Measurements from ENCODE around the gene ACTR6. TPM values are rescaled to one million over a fixed set of nuclear protein-coding genes. Genes with fewer than 3 reads are reported as not detected.
"Not testable (repeated sequence)": the region's sequence is repeated elsewhere in the genome, so short reads cannot be mapped to it uniquely, and the experiment has no call there.

The ACTR6 gene
- total RNA-seq, 2 experiments from 2014 or later = 21.3 to 21.8 TPM

- Histone ChIP-seq H3K4me1 (ENCODE audit: insufficient read depth, low read length) (no peaks in the 10 kb centered on the region), H3K27ac (ENCODE audit: low read depth in 1 of 2, low read length in 2 of 2) (no peak overlapping the region), H3K27me3 (ENCODE audit: control insufficient read depth in 1 of 2, insufficient read depth in 2 of 2, low read length in 2 of 2) (no peaks in the 10 kb centered on the region), H3K36me3 (ENCODE audit: insufficient read depth, low read length) (peaks cover 83% of the 10 kb centered on the region), H3K9me3 (ENCODE audit: control insufficient read depth in 1 of 2, insufficient read depth in 1 of 2, low read length in 2 of 2) (no peaks in the 10 kb centered on the region), H3K4me3 (ENCODE audit: low read length) (no peak overlapping the region)
- no peaks in the 10 kb centered on the region for H3K4me1 Mint-ChIP-seq (ENCODE audit: low read depth)
- H3K9me3 Mint-ChIP-seq = no peaks in the 10 kb centered on the region
- DNase-seq (no peak), ATAC-seq (ENCODE audit: poor library complexity) (no peak)
- H3K27me3 Mint-ChIP-seq = no peaks in the 10 kb centered on the region
- POLR2A ChIA-PET = no interaction called here
- TF ChIP-seq CTCF (IDR thresholded peaks at IDR 0.05) = no peak
- intact Hi-C loops (cut with DNase I, micrococcal nuclease) = no loop called here
- CTCF ChIA-PET = no interaction called here
- H3K27ac Mint-ChIP-seq = no peak overlapping the region
- no peak overlapping the region for H3K4me3 Mint-ChIP-seq
- peaks cover 89% of the 10 kb centered on the region for H3K36me3 Mint-ChIP-seq (ENCODE audit: low read depth)
These were observed 15.7 kb downstream of the ACTR6 start for GRCh38 chr12:100216337-100216736.

GRCh38 chr12:100219328-100220109, 18.9 kb downstream of the ACTR6 start:
- CTCF ChIA-PET = no interaction called here
- Histone ChIP-seq H3K9me3 (ENCODE audit: control insufficient read depth in 1 of 2, insufficient read depth in 1 of 2, low read length in 2 of 2) (no peaks in the 10 kb centered on the region), H3K36me3 (ENCODE audit: insufficient read depth, low read length) (peaks cover 78% of the 10 kb centered on the region), H3K27me3 (ENCODE audit: control insufficient read depth in 1 of 2, insufficient read depth in 2 of 2, low read length in 2 of 2) (no peaks in the 10 kb centered on the region), H3K27ac (ENCODE audit: low read depth in 1 of 2, low read length in 2 of 2) (no peak overlapping the region), H3K4me3 (ENCODE audit: low read length) (no peak overlapping the region), H3K4me1 (ENCODE audit: insufficient read depth, low read length) (no peaks in the 10 kb centered on the region)
- no peaks in the 10 kb centered on the region for H3K9me3 Mint-ChIP-seq
- DNase-seq (no peak), ATAC-seq (ENCODE audit: poor library complexity) (no peak)
- no peaks in the 10 kb centered on the region for H3K27me3 Mint-ChIP-seq
- intact Hi-C loops (cut with DNase I, micrococcal nuclease) = no loop called here
- H3K4me3 Mint-ChIP-seq = no peak overlapping the region
- POLR2A ChIA-PET = no interaction called here
- TF ChIP-seq CTCF (IDR thresholded peaks at IDR 0.05) = no peak
- H3K36me3 Mint-ChIP-seq (ENCODE audit: low read depth) = peaks cover 82% of the 10 kb centered on the region
- H3K4me1 Mint-ChIP-seq (ENCODE audit: low read depth) = no peaks in the 10 kb centered on the region
- H3K27ac Mint-ChIP-seq = no peak overlapping the region

GRCh38 chr12:100221523-100221922, 20.9 kb downstream of the ACTR6 start:
- intact Hi-C loops (cut with DNase I, micrococcal nuclease) = no loop called here
- Histone ChIP-seq H3K4me3 (ENCODE audit: low read length) (no peak overlapping the region), H3K27ac (ENCODE audit: low read depth in 1 of 2, low read length in 2 of 2) (no peak overlapping the region), H3K27me3 (ENCODE audit: control insufficient read depth in 1 of 2, insufficient read depth in 2 of 2, low read length in 2 of 2) (no peaks in the 10 kb centered on the region), H3K4me1 (ENCODE audit: insufficient read depth, low read length) (no peaks in the 10 kb centered on the region), H3K9me3 (ENCODE audit: control insufficient read depth in 1 of 2, insufficient read depth in 1 of 2, low read length in 2 of 2) (no peaks in the 10 kb centered on the region), H3K36me3 (ENCODE audit: insufficient read depth, low read length) (peaks cover 71% of the 10 kb centered on the region)
- ChIA-PET POLR2A (no interaction called here), CTCF (interaction anchor here (0.9 to 1.2 kb wide), 2 partner anchors 11 to 67 kb away, joined by 3 to 4 read pairs; no protein-coding TSS in a partner anchor)
- peaks cover 82% of the 10 kb centered on the region for H3K36me3 Mint-ChIP-seq (ENCODE audit: low read depth)
- ATAC-seq (ENCODE audit: poor library complexity) (no peak), DNase-seq (no peak)
- H3K4me3 Mint-ChIP-seq = no peak overlapping the region
- H3K4me1 Mint-ChIP-seq (ENCODE audit: low read depth) = no peaks in the 10 kb centered on the region
- no peak for TF ChIP-seq CTCF (IDR thresholded peaks at IDR 0.05)
- no peak overlapping the region for H3K27ac Mint-ChIP-seq
- no peaks in the 10 kb centered on the region for H3K27me3 Mint-ChIP-seq
- H3K9me3 Mint-ChIP-seq = no peaks in the 10 kb centered on the region

- H3K9me3 ChIP-seq (ENCODE audit: control insufficient read depth in 1 of 2, insufficient read depth in 1 of 2, low read length in 2 of 2); H3K27ac Mint-ChIP-seq; H3K27me3 ChIP-seq (ENCODE audit: control insufficient read depth in 1 of 2, insufficient read depth in 2 of 2, low read length in 2 of 2); POLR2A ChIA-PET; H3K27me3 Mint-ChIP-seq; DNase-seq; H3K4me1 ChIP-seq (ENCODE audit: insufficient read depth, low read length); ATAC-seq (ENCODE audit: poor library complexity); H3K9me3 Mint-ChIP-seq; H3K4me3 Mint-ChIP-seq; H3K4me3 ChIP-seq (ENCODE audit: low read length); CTCF ChIA-PET; H3K27ac ChIP-seq (ENCODE audit: low read depth in 1 of 2, low read length in 2 of 2); intact Hi-C loops (cut with DNase I, micrococcal nuclease); H3K4me1 Mint-ChIP-seq (ENCODE audit: low read depth): not testable (repeated sequence)
- H3K36me3 ChIP-seq (ENCODE audit: insufficient read depth, low read length) = peaks cover 71% of the 10 kb centered on the region
- peaks cover 78% of the 10 kb centered on the region for H3K36me3 Mint-ChIP-seq (ENCODE audit: low read depth)
These were observed 21.6 kb downstream of the ACTR6 start for GRCh38 chr12:100222173-100222572.
